HepG2 (cell line): ENCODE data around the gene CYYR1. TPM values are rescaled to one million over a fixed set of nuclear protein-coding genes. Genes with fewer than 3 reads are reported as not detected.

Experiments
- KDM1A ChIP-seq: IDR thresholded peaks from 2 replicates; pipeline ENCODE4 v1.6.1; 2016; ENCODE audit warnings: missing compliant biosample characterization
- ZBTB40 ChIP-seq, 2 experiments: fragments of 450-650 bp in 1 of 2; sonication (generic) in 1 of 2; formaldehyde crosslinking in 1 of 2; IDR thresholded peaks; 2 replicates each; pipeline versions ENCODE4 v1.6.1 to v1.8.0; 2016 to 2022; ENCODE audit warnings: antibody characterized with exemption in 1 of 2, mild to moderate bottlenecking in 1 of 2, missing genetic modification reagents in 1 of 2
- ZNF232 ChIP-seq: sonication (generic); formaldehyde crosslinking; IDR thresholded peaks from 2 replicates; pipeline ENCODE4 v1.4.0; 2020; ENCODE audit warnings: missing genetic modification reagents, borderline replicate concordance
- ZNF253 ChIP-seq: sonication (generic); formaldehyde crosslinking; IDR thresholded peaks from 2 replicates; pipeline ENCODE4 v1.8.0; 2022; ENCODE audit warnings: mild to moderate bottlenecking, missing genetic modification reagents, borderline replicate concordance
- polyA plus RNA-seq, 8 experiments: library from polyadenylated mRNA; depleted of rRNA in 3 of 8; stranded (reverse) in 7 of 8; unstranded in 1 of 8; fragments of >200 nt; fragmentation: Illumina TruSeq in 4 of 8; extraction: Trizol in 4 of 8; gene quantifications; 2 replicates each; pipeline versions ENCODE4 v1.2.1 to v1.2.3, GENCODE V29; 2011 to 2016; ENCODE audit warnings: low read depth in 4 of 8, missing spikeins in 1 of 8, mixed read lengths in 1 of 8; ENCODE audit not compliant: insufficient read depth in 1 of 8
- total RNA-seq, 5 experiments: library from RNA; depleted of rRNA; stranded (reverse); fragments of >200 nt; fragmentation: Illumina TruSeq; extraction: Trizol; gene quantifications; 2 replicates each; pipeline ENCODE4 v1.2.3, GENCODE V29; 2016; ENCODE audit warnings: low read depth in 1 of 5

Gene CYYR1
- total and polyA plus RNA-seq, 2 of the 13 experiments (the other 11 are each of a cell fraction or from before 2014, with no cell fraction given) = not detected

GRCh38 chr21:26489781-26490180, 83.3 kb downstream of the CYYR1 start (continued):
- TF ChIP-seq ZBTB40 (IDR thresholded peaks at IDR 0.05) (no peak), ZBTB40 (CRISPR knock-in tag; IDR thresholded peaks at IDR 0.05) (no peak), KDM1A (no peak), ZNF253 (CRISPR knock-in tag) (no peak), ZNF232 (CRISPR knock-in tag) (no peak)
